A549 (cell line): ENCODE results near the gene C3orf22. TPM values are rescaled to one million over a fixed set of nuclear protein-coding genes. Genes with fewer than 3 reads are reported as not detected.

ENCODE experiments used
- ATAC-seq, 2 experiments: fragments of 200-7000 bp in 1 of 2; fragments of >200 bp in 1 of 2; cut with Nextera tagmentation in 1 of 2; cut with Tn5 transposase in 1 of 2; 3 replicates each; pipeline versions ENCODE4 v1.8.0 to v1.9.1; 2018 to 2020; ENCODE audit warnings: mild to moderate bottlenecking in 1 of 2, moderate library complexity in 1 of 2
- CTCF ChIA-PET: fragments of 300-600 bp; sonication (Branson Sonifier 250); formaldehyde crosslinking; extraction: SDS; loops from one replicate; lab custom pipeline; 2021; ENCODE audit warnings: antibody characterized with exemption, inconsistent platforms; lab: Yijun Ruan, JAX
- POLR2A ChIA-PET: fragments of 350-600 bp; formaldehyde crosslinking; extraction: SDS; loops from one replicate; lab custom pipeline; 2021; ENCODE audit warnings: antibody characterized with exemption, inconsistent platforms; lab: Yijun Ruan, JAX
- DNase-seq, 2 experiments: peaks; one replicate each; pipeline versions ENCODE4 v3.0.0 to v3.0.0-alpha.2; 2011 to 2016; ENCODE audit warnings: low read depth in 1 of 2, low spot score in 1 of 2
- FAIRE-seq: peaks from 2 replicates; lab custom pipeline; 2011; peaks lifted over from hg19 to GRCh38; lab: Jason Lieb, UNC
- H3K27ac ChIP-seq, 2 experiments: fragments of >200 bp; sonication (Bioruptor Twin); formaldehyde crosslinking; 3 replicates each; pipeline ENCODE4 v1.5.1; 2016 to 2017
- H3K4me1 ChIP-seq: fragments of >200 bp; sonication (Bioruptor Twin); formaldehyde crosslinking; 3 replicates; pipeline ENCODE4 v1.6.1; 2016
- H3K4me2 ChIP-seq: fragments of >200 bp; sonication (Bioruptor Twin); formaldehyde crosslinking; 3 replicates; pipeline ENCODE4 v1.6.1; 2016
- H3K4me3 ChIP-seq: fragments of >200 bp; sonication (Bioruptor Twin); formaldehyde crosslinking; 3 replicates; pipeline ENCODE4 v1.5.1; 2016
- H3K9me3 ChIP-seq: fragments of >200 bp; sonication (Bioruptor Twin); formaldehyde crosslinking; 3 replicates; pipeline ENCODE4 v1.6.1; 2016
- CEBPB ChIP-seq, 2 experiments: fragments of >200 bp in 1 of 2; sonication (Bioruptor Twin) in 1 of 2; formaldehyde crosslinking in 1 of 2; IDR thresholded peaks; 2 replicates each; pipeline ENCODE4 v1.6.1; 2012 to 2016
- CHD2 ChIP-seq: fragments of 150-350 bp; IDR thresholded peaks from 2 replicates; pipeline ENCODE4 v1.6.1; 2014; ENCODE audit warnings: low read length; ENCODE audit not compliant: partially characterized antibody
- CTCF ChIP-seq: fragments of >200 bp; sonication (Bioruptor Twin); formaldehyde crosslinking; IDR thresholded peaks from 3 replicates; pipeline ENCODE4 v1.5.1; 2016
- E2F6 ChIP-seq: IDR thresholded peaks from 2 replicates; pipeline ENCODE4 v1.6.1; 2012; ENCODE audit warnings: low read depth, borderline replicate concordance
- EHF ChIP-seq: fragments of 250-450 bp; sonication (Bioruptor Pico); IDR thresholded peaks from 2 replicates; pipeline ENCODE4 v1.5.0; 2020; ENCODE audit warnings: mild to moderate bottlenecking
- EP300 ChIP-seq, 2 experiments: fragments of >200 bp; sonication (Bioruptor Twin); formaldehyde crosslinking; IDR thresholded peaks; 2 replicates in 1 of 2; 3 replicates in 1 of 2; pipeline ENCODE4 v1.6.1; 2016 to 2017
- FOSB ChIP-seq: fragments of 250-450 bp; sonication (Bioruptor Pico); IDR thresholded peaks from 2 replicates; pipeline ENCODE4 v1.5.0; 2020; ENCODE audit warnings: mild to moderate bottlenecking, moderate library complexity
- HOXA7 ChIP-seq: fragments of 250-450 bp; sonication (Bioruptor Pico); IDR thresholded peaks from 2 replicates; pipeline ENCODE4 v1.5.0; 2020; ENCODE audit warnings: mild to moderate bottlenecking, moderate library complexity
- HOXB13 ChIP-seq: fragments of 250-450 bp; sonication (Bioruptor Pico); IDR thresholded peaks from 2 replicates; pipeline ENCODE4 v1.5.0; 2020; ENCODE audit warnings: low read depth, mild to moderate bottlenecking, moderate library complexity
- HOXB5 ChIP-seq: fragments of 250-450 bp; sonication (Bioruptor Pico); IDR thresholded peaks from 2 replicates; pipeline ENCODE4 v1.5.0; 2020; ENCODE audit warnings: mild to moderate bottlenecking, moderate library complexity
- JUN ChIP-seq, 2 experiments: fragments of >200 bp; sonication (Bioruptor Twin); formaldehyde crosslinking; IDR thresholded peaks; 2 replicates in 1 of 2; 3 replicates in 1 of 2; pipeline ENCODE4 v1.6.1; 2016 to 2017
- KDM5A ChIP-seq: fragments of 200-600 bp; sonication (generic); IDR thresholded peaks from 2 replicates; pipeline ENCODE4 v1.6.1; 2016; ENCODE audit warnings: antibody characterized with exemption, mild to moderate bottlenecking
- PBX3 ChIP-seq: IDR thresholded peaks from 2 replicates; pipeline ENCODE4 v1.6.1; 2012
- RAD21 ChIP-seq, 2 experiments: fragments of >200 bp in 1 of 2; sonication (Bioruptor Twin) in 1 of 2; formaldehyde crosslinking in 1 of 2; IDR thresholded peaks in 1 of 2; conservative IDR thresholded peaks in 1 of 2; 2 replicates in 1 of 2; 3 replicates in 1 of 2; pipeline ENCODE4 v1.6.1; 2012 to 2018; ENCODE audit warnings: inconsistent platforms in 1 of 2
- RARB ChIP-seq: fragments of 250-450 bp; sonication (Bioruptor Pico); IDR thresholded peaks from 2 replicates; pipeline ENCODE4 v1.8.0; 2021; ENCODE audit warnings: mild to moderate bottlenecking, moderate library complexity
- RCOR1 ChIP-seq: fragments of 150-350 bp; IDR thresholded peaks from 2 replicates; pipeline ENCODE4 v1.6.1; 2014; ENCODE audit warnings: antibody characterized with exemption, low read length, low read depth
- RFX5 ChIP-seq: fragments of 450-650 bp; IDR thresholded peaks from 2 replicates; pipeline ENCODE4 v1.7.1; 2014; ENCODE audit warnings: antibody characterized with exemption, mild to moderate bottlenecking, moderate library complexity
- SMC3 ChIP-seq: fragments of >200 bp; sonication (Bioruptor Twin); formaldehyde crosslinking; IDR thresholded peaks from 3 replicates; pipeline ENCODE4 v1.6.1; 2018; ENCODE audit warnings: inconsistent platforms
- ZC3H11A ChIP-seq: fragments of 450-650 bp; IDR thresholded peaks from 2 replicates; pipeline ENCODE4 v1.6.1; 2014; ENCODE audit warnings: antibody characterized with exemption, mild to moderate bottlenecking
- ZNF302 ChIP-seq: fragments of 250-450 bp; sonication (Bioruptor Pico); IDR thresholded peaks from 2 replicates; pipeline ENCODE4 v1.9.0; 2021; ENCODE audit warnings: inconsistent platforms, mild to moderate bottlenecking, moderate library complexity
- WGBS: methylation state at CpG from one replicate; pipeline ENCODE4 v1.1.6; 2017; ENCODE audit errors: missing lambda C conversion rate; 5-methylcytosine and 5-hydroxymethylcytosine counted together
- polyA plus RNA-seq, 4 experiments: library from polyadenylated mRNA; depleted of rRNA in 3 of 4; stranded (reverse); fragments of >200 nt; fragmentation: RNase III in 1 of 4; extraction: RNeasy Plus Mini Kit Qiagen cat#74134 plus additional on column Dnase treatment in 1 of 4; gene quantifications; 2 replicates in 3 of 4; 3 replicates in 1 of 4; pipeline ENCODE4 v1.2.3, GENCODE V29; 2011 to 2017

The C3orf22 gene
- polyA plus RNA-seq, 2 of the 4 experiments (the other 2 are of a cell fraction) = not detected

GRCh38 chr3:126523745-126524428 lies 34.8 kb downstream of the C3orf22 start, which contains the start of gene CHST13:
Gene CHST13, plus strand, starts transcription at chr3:126524155. Its CDS starts 178 bp downstream, at chr3:126524333.
- no peak for TF ChIP-seq HOXA7 (CRISPR knock-in tag)
- TF ChIP-seq, all 56 proteins: peak for 0
- no CpG with 5 or more reads among the region's 56 CpGs for WGBS
- peak within 1 kb of the TSS; percentile 71 to 85 for H3K27ac ChIP-seq
- POLR2A ChIA-PET = no interaction called here
- H3K4me2 ChIP-seq = peak within 1 kb of the TSS; percentile 92
- DNase-seq (peak; percentile 35 to 51), ATAC-seq (peak; percentile 73 to 86), FAIRE-seq (no peak)
- peak within 1 kb of the TSS; percentile 57 for H3K4me3 ChIP-seq
- H3K4me1 ChIP-seq = peaks cover 14% of the 10 kb centered on the region
- CTCF ChIA-PET = interaction anchor here (1.3 to 2.9 kb wide), 11 partner anchors 11 to 1024 kb away, joined by 3 to 21 read pairs (median 6); no protein-coding TSS in a partner anchor
- no peaks in the 10 kb centered on the region for H3K9me3 ChIP-seq

DNA sequence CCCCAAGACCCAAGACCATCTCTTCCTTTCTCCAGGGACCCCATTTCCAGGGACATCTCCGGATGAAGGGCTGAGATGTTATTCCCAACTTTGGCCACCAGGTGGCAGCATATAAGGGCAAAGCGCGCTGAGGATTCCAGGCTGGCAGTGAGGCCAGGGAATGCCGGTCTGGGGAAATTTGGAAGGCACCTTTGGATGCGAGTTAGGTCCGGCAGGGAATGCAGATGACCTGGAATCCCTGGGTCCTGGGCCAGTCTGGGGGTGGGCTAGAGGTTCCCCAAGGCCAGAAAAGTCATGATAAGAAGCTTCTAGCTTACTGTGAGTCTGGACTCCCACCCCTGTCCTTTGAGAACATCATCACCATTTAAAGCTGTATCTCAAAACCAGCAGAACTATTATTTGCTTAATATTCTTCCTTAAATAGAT lies 36.4 kb downstream of the C3orf22 start:
- DNase-seq (peak; percentile 41 to 64), ATAC-seq (peak; percentile 32 to 65; a peak in 4 of 6 replicates), FAIRE-seq (no peak)
- TF ChIP-seq CTCF (peak; percentile 70), RFX5 (no peak), EHF (CRISPR knock-in tag) (no peak), HOXB13 (CRISPR knock-in tag) (no peak), HOXB5 (no peak), CEBPB (IDR thresholded peaks at IDR 0.05) (no peak), KDM5A (no peak), EP300 (IDR thresholded peaks at IDR 0.05) (no peak), RCOR1 (no peak), PBX3 (no peak), ZNF302 (CRISPR knock-in tag) (no peak), ZC3H11A (no peak), E2F6 (no peak), CHD2 (no peak), FOSB (no peak), RARB (no peak), SMC3 (peak; percentile 67), JUN (IDR thresholded peaks at IDR 0.05) (no peak), RAD21 (conservative IDR thresholded peaks at IDR 0.05 in 1 of 2, IDR thresholded peaks at IDR 0.05 in 1 of 2) (peak; percentile 61 to 66)
- Histone ChIP-seq H3K9me3 (no peaks in the 10 kb centered on the region), H3K4me3 (no peak overlapping the region), H3K4me2 (no peak overlapping the region), H3K27ac (no peak overlapping the region), H3K4me1 (0 out of 3 replicates have a peak, but pooled peaks cover 7% of the 10 kb centered on the region)
- ChIA-PET CTCF (interaction anchor here (0.6 to 2.9 kb wide), 26 partner anchors 9 to 1026 kb away, joined by 3 to 21 read pairs (median 3); no protein-coding TSS in a partner anchor), POLR2A (no interaction called here)
- whole genome bisulfite sequencing = 3% methylated on average over 4 of the region's 6 CpGs
